Pancreas (tissue), 10 donors: ENCODE results near the gene SAA1. TPM values are rescaled to one million over a fixed set of nuclear protein-coding genes. Genes with fewer than 3 reads are reported as not detected.

Source experiments
- ATAC-seq, 4 donors: fragments of 200-7000 bp; cut with Tn5 transposase; one replicate each; pipeline versions ENCODE4 v1.8.0 to v1.9.1; 2020; ENCODE audit warnings: mild to moderate bottlenecking in 4 of 4, moderate library complexity in 4 of 4
- DNase-seq, 6 donors: peaks; one replicate each; pipeline ENCODE4 v3.0.0-alpha.2; 2020
- FAIRE-seq: peaks from 2 replicates; lab custom pipeline; 2012; peaks lifted over from hg19 to GRCh38; lab: Jason Lieb, UNC
- H3K27ac ChIP-seq, 4 donors: fragments of 200-600 bp; sonication (generic); 1 replicate in 3 of 4; 2 replicates in 1 of 4; pipeline versions ENCODE4 v1.5.0 to v1.8.0; 2020
- H3K27me3 ChIP-seq, 4 donors: fragments of 200-600 bp; one replicate each; pipeline ENCODE4 v1.8.0; 2021
- H3K36me3 ChIP-seq, 3 donors: fragments of 200-600 bp; sonication (generic) in 1 of 3; one replicate each; pipeline versions ENCODE4 v1.5.0 to v1.8.0; 2020 to 2021
- H3K4me1 ChIP-seq, 3 donors: fragments of 200-600 bp; one replicate each; pipeline ENCODE4 v1.8.0; 2021
- H3K4me3 ChIP-seq, 4 donors: fragments of 200-600 bp; sonication (generic) in 2 of 4; one replicate each; pipeline versions ENCODE4 v1.5.0 to v1.8.0; 2020 to 2021
- H3K9me3 ChIP-seq, 4 donors: fragments of 200-600 bp; one replicate each; pipeline ENCODE4 v1.8.0; 2021
- WGBS, 2 donors: extraction: QIAGEN DNeasy Blood & Tissue Kit; methylation state at CpG; one replicate each; pipeline ENCODE4 v1.1.7; 2013; 5-methylcytosine and 5-hydroxymethylcytosine counted together
- intact Hi-C, 3 donors: fragments of 100-400 bp; cut with DNase I; formaldehyde crosslinking; loops; one replicate each; pipeline versions ENCODE4 v1.11.1 to v1.14.2; 2022
- polyA plus RNA-seq, 2 donors: library from polyadenylated mRNA; stranded (reverse); fragments of 200-250 nt; gene quantifications; one replicate each; pipeline ENCODE4 v1.2.3, GENCODE V29; 2013
- total RNA-seq, 6 donors: library from RNA; stranded (reverse); fragmentation: NEBNext Ultra II Directional in 4 of 6; extraction: Animal tissue kit (Norgen Biotek cat#: 25700) in 4 of 6; gene quantifications; one replicate each; pipeline versions ENCODE4 v1.2.1 to v1.2.4, GENCODE V29; 2021 to 2023
- TF ChIP-seq, protein P1 (sequence below), 4 donors: fragments of 200-600 bp; sonication (generic) in 3 of 4; IDR thresholded peaks; one replicate each; pipeline versions ENCODE4 v1.5.0 to v1.8.0; 2021; ENCODE audit warnings: antibody characterized with exemption in 4 of 4
- donor health status: healthy with polysubstance abuse.
- donor health status: DM: no; HTN: no; CAD: no; lungs with moderate emphysema.
- donor health status: DM: no; HTN: no; CAD: no.
- donor health status: control.
- donor health status: control.
- donor health status: Bipolar disorder and iron deficiency.
- donor health status: DM: yes; HTN: yes; CAD: no.
- donor health status: DM: no; HTN: no; CAD: no.
- donor health status: DM: no; HTN: no; CAD: no.
- donor health status: DM: yes; HTN: yes; CAD: no.

The SAA1 gene
- total and polyA plus RNA-seq, 8 donors: 0.67 to 77.9 (median 11.3) TPM

DNA sequence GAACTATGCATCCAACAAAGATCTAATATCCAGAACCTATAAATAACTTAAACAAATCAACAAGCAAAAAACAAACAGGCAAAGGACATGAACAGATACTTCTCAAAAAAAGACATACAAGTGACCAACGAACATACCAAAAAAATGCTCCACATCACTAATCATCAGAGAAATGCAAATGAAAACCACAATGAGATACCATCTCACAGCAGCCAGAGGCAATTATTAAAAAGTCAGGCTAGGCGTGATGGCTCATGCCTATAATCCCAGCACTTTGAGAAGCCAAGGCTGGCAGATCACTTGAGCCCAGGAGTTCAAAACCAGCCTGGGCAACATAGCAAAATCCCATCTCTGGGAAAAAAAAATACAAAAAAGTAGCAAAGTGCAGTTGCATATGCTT, 40.2 kb upstream of the SAA1 start:
- DNase-seq (no peak), ATAC-seq (no peak), FAIRE-seq (no peak)
- Histone ChIP-seq H3K4me3 (no peak overlapping the region), H3K4me1 (no peaks in the 10 kb centered on the region), H3K36me3 (no peaks in the 10 kb centered on the region), H3K27ac (no peak overlapping the region), H3K9me3 (no peaks in the 10 kb centered on the region), H3K27me3 (no peaks in the 10 kb centered on the region)
- WGBS, 2 donors: 52 to 64% methylated on average over 2 of the region's 2 CpGs
- TF ChIP-seq, protein P1, sequence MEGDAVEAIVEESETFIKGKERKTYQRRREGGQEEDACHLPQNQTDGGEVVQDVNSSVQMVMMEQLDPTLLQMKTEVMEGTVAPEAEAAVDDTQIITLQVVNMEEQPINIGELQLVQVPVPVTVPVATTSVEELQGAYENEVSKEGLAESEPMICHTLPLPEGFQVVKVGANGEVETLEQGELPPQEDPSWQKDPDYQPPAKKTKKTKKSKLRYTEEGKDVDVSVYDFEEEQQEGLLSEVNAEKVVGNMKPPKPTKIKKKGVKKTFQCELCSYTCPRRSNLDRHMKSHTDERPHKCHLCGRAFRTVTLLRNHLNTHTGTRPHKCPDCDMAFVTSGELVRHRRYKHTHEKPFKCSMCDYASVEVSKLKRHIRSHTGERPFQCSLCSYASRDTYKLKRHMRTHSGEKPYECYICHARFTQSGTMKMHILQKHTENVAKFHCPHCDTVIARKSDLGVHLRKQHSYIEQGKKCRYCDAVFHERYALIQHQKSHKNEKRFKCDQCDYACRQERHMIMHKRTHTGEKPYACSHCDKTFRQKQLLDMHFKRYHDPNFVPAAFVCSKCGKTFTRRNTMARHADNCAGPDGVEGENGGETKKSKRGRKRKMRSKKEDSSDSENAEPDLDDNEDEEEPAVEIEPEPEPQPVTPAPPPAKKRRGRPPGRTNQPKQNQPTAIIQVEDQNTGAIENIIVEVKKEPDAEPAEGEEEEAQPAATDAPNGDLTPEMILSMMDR (IDR thresholded peaks at IDR 0.05): no peak
- intact Hi-C loops: no loop called here

DNA sequence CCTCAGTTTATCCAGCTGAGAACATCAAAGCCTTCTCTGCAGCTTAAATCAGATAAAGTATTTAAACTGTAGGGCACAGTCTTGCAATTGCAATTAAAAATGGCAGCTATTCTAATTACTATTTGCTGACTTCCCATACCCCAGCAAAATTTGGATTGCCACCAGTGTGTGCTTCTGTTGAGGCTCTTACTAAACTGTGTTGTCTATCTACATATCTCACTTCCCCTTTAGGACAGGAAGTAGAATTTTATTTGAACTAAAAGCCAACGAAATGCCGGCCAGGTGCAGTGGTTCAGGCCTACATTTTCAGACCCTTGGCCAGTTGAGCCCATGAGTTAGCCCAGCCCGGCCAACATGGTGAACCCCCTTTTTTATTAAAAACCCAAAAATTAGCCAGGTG, 36.6 kb upstream of the SAA1 start:
- no peak for ATAC-seq

DNA sequence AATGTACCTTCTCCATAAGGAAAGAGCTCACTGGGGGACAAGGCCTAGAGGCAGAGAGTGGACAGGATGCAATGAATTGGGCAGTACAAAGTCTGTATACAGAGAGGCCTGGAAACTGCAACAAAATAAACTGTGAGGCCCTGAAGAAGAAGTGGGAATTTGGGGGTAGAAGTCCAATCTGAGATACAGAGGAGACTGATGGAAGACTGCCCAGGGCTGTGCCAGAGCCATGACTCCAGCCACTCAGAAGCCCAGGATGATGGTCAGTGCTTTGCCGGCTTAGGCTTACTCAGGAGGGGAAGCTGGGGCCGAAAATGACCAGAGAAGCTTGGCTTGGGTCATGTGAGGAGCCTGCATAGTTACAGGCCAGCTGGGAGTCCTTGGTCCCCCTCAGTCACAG, 35.2 kb upstream of the SAA1 start:
- 75 to 90% methylated on average over 2 of the region's 2 CpGs for WGBS, 2 donors
- Histone ChIP-seq H3K36me3 (no peaks in the 10 kb centered on the region), H3K27ac (no peak overlapping the region), H3K4me3 (no peak overlapping the region), H3K27me3 (no peaks in the 10 kb centered on the region), H3K9me3 (no peaks in the 10 kb centered on the region), H3K4me1 (no peaks in the 10 kb centered on the region)
- TF ChIP-seq, protein P1 (IDR thresholded peaks at IDR 0.05): no peak
- DNase-seq: no peak
- intact Hi-C loops: no loop called here
- no peak for ATAC-seq
- FAIRE-seq: no peak

More for the DNA sequence above, 36.6 kb upstream of the SAA1 start:
- FAIRE-seq: no peak
- intact Hi-C loops: no loop called here
- Histone ChIP-seq H3K9me3 (no peaks in the 10 kb centered on the region), H3K4me3 (no peak overlapping the region), H3K27me3 (no peaks in the 10 kb centered on the region), H3K27ac (no peak overlapping the region), H3K36me3 (no peaks in the 10 kb centered on the region), H3K4me1 (no peaks in the 10 kb centered on the region)
- 73 to 78% methylated on average over 2 to 3 of the region's 3 CpGs for WGBS, 2 donors
- TF ChIP-seq, protein P1 (IDR thresholded peaks at IDR 0.05): no peak
- DNase-seq: no peak

- no peak for DNase-seq
- ATAC-seq: no peak
- Histone ChIP-seq H3K4me3 (no peak overlapping the region), H3K9me3 (no peaks in the 10 kb centered on the region), H3K4me1 (no peaks in the 10 kb centered on the region), H3K27ac (no peak overlapping the region), H3K27me3 (no peaks in the 10 kb centered on the region), H3K36me3 (no peaks in the 10 kb centered on the region)
- 77 to 88% methylated on average over 4 of the region's 4 CpGs for WGBS, 2 donors
- FAIRE-seq: no peak
- intact Hi-C loops: no loop called here
- TF ChIP-seq, protein P1 (IDR thresholded peaks at IDR 0.05): no peak
Measured at GRCh38 chr11:18233912-18234311, 32.2 kb upstream of the SAA1 start.

DNA sequence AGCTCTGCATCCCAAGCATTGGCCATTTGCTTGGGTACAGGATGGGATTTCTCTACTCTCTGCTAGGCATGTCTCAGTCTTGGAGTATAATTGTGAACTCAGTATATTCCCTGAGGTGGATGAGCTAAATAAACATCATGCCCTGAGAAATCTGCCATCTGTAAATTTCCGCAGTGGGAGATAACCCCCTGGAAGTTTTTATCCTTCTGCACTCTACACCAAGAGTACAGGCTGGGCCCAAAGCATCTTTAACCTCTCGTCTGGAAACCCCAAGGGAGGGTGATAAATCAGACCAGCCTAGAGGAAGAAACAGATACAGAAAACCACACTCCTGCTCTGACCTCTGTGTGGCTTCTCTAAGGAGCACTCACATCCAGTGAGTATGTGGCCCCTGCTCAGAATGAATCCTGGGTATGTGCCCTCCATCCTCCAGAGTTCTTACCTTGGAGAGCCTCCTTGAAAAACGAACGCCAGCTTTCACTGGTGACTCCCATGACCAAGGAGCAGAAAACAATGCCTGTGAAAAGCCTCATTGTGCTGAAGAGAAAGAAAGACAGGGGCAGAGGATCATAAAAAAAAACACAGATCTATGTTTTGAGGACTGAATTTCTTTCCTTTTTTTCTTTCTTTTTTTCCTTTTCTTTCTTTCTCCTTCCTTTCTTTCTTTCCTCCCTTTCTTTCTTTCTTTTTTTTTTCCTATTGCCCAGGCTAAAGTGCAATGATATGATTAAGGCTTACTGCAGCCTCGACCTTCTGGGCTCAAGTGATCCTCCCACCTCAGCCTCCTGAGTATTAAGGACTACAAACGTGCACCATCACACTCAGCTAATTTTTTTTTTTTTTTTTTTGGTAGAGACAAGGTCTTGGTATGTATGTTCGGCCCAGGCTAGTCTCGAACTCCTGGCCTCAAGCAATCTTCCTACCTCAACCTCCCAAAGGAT, 30.4 kb upstream of the SAA1 start:
- ATAC-seq (no peak), DNase-seq (no peak), FAIRE-seq (no peak)
- WGBS, 2 donors: 51 to 60% methylated on average over 8 of the region's 8 CpGs
- TF ChIP-seq, protein P1 (IDR thresholded peaks at IDR 0.05): no peak
- no peaks in the 10 kb centered on the region for H3K4me1 ChIP-seq
- peaks cover 0 to 3% (median 0%) of the 10 kb centered on the region in 4 donors for H3K27me3 ChIP-seq
- H3K27ac ChIP-seq: no peak overlapping the region
- H3K9me3 ChIP-seq: no peaks in the 10 kb centered on the region
- H3K36me3 ChIP-seq: no peaks in the 10 kb centered on the region
- H3K4me3 ChIP-seq: no peak overlapping the region
- intact Hi-C loops: no loop called here
